Measurements from ENCODE around the gene CAPN2. TPM values are rescaled to one million over a fixed set of nuclear protein-coding genes. Genes with fewer than 3 reads are reported as not detected.

Gene CAPN2
- total RNA-seq, 1 donor from 2014 or later: 281 TPM

- DNase-seq (ENCODE audit: low read depth): no peak
- no peak overlapping the region for H3K4me3 ChIP-seq (ENCODE audit: low read depth, low read length)
- TF ChIP-seq, protein P1, sequence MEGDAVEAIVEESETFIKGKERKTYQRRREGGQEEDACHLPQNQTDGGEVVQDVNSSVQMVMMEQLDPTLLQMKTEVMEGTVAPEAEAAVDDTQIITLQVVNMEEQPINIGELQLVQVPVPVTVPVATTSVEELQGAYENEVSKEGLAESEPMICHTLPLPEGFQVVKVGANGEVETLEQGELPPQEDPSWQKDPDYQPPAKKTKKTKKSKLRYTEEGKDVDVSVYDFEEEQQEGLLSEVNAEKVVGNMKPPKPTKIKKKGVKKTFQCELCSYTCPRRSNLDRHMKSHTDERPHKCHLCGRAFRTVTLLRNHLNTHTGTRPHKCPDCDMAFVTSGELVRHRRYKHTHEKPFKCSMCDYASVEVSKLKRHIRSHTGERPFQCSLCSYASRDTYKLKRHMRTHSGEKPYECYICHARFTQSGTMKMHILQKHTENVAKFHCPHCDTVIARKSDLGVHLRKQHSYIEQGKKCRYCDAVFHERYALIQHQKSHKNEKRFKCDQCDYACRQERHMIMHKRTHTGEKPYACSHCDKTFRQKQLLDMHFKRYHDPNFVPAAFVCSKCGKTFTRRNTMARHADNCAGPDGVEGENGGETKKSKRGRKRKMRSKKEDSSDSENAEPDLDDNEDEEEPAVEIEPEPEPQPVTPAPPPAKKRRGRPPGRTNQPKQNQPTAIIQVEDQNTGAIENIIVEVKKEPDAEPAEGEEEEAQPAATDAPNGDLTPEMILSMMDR (conservative IDR thresholded peaks at IDR 0.05; ENCODE audit: low read depth, low read length): no peak
Observed at GRCh38 chr1:223756806-223757700, 44.7 kb downstream of the CAPN2 start.

GRCh38 chr1:223758734-223759133 is 46.4 kb downstream of the CAPN2 start:
- no peak for DNase-seq (ENCODE audit: low read depth)
- TF ChIP-seq, protein P1 (conservative IDR thresholded peaks at IDR 0.05; ENCODE audit: low read depth, low read length): no peak
- H3K4me3 ChIP-seq (ENCODE audit: low read depth, low read length): no peak overlapping the region

DNA sequence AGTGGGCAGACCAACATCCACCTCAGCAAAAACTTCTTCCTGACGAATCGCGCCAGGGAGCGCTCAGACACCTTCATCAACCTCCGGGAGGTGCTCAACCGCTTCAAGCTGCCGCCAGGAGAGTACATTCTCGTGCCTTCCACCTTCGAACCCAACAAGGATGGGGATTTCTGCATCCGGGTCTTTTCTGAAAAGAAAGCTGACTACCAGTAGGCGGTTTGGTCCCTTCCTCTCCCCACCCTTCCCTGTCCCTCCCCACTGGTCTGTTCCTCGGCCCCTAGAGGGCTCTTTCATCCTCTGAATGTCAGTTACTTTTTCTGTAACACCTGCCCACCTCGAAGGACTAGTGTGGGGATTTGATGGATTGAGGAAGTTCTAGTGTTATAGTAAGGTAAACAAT is 46.9 kb downstream of the CAPN2 start:
- TF ChIP-seq, protein P1 (conservative IDR thresholded peaks at IDR 0.05; ENCODE audit: low read depth, low read length): peak; percentile 11
- DNase-seq (ENCODE audit: low read depth): no peak

DNA sequence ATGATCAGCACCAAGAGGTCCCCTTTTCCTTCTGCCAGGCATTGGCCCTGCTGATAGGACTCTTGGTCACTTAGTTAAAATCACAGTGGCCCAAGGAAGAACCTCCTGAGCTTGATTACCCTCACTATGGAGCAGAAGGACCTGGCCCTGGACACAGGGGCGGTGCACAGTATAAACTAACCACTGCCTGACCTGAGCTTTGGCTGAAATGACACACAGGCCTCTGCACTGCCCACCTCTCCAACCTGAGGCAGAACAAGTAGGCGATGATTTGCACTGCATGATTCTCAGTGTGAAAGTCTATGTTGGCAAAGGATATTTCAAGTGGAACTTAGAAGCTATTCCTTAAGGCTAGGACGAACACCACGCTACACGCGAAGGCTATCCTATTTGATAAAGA is 48.5 kb downstream of the CAPN2 start:
- TF ChIP-seq, protein P1 (conservative IDR thresholded peaks at IDR 0.05; ENCODE audit: low read depth, low read length): no peak
- no peak for DNase-seq (ENCODE audit: low read depth)
- no peak overlapping the region for H3K4me3 ChIP-seq (ENCODE audit: low read depth, low read length)

More for the DNA sequence above, 46.9 kb downstream of the CAPN2 start:
- H3K4me3 ChIP-seq (ENCODE audit: low read depth, low read length): no peak overlapping the region

- no peak overlapping the region for H3K4me3 ChIP-seq (ENCODE audit: low read depth, low read length)
- no peak for DNase-seq (ENCODE audit: low read depth)
- TF ChIP-seq, protein P1 (conservative IDR thresholded peaks at IDR 0.05; ENCODE audit: low read depth, low read length): no peak
Observed at GRCh38 chr1:223761411-223761810, 49.1 kb downstream of the CAPN2 start.

GRCh38 chr1:223763251-223763650 is 50.9 kb downstream of the CAPN2 start:
- TF ChIP-seq, protein P1 (conservative IDR thresholded peaks at IDR 0.05; ENCODE audit: low read depth, low read length): no peak
- no peak for DNase-seq (ENCODE audit: low read depth)
- no peak overlapping the region for H3K4me3 ChIP-seq (ENCODE audit: low read depth, low read length)

DNA sequence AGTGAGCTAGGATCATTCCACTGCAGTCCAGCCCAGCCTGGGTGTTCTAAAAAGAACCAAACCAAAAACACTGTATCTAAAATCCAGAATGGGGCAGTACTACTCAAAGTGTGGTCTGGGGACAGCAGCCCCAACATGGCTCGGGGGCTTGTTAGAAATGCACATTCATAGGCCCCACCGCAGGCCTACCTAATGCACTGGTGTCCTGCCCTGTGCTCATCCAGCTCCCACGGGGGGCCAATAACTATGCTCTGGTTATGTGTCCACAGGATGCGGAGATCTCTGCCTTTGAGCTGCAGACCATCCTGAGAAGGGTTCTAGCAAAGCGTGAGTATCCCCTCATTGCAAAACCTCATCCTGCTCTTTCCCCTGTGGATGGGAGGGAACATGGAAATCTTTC is 51.5 kb downstream of the CAPN2 start:
- TF ChIP-seq, protein P1 (conservative IDR thresholded peaks at IDR 0.05; ENCODE audit: low read depth, low read length): no peak
- no peak for DNase-seq (ENCODE audit: low read depth)
- H3K4me3 ChIP-seq (ENCODE audit: low read depth, low read length): no peak overlapping the region

All from epithelial cell of proximal tubule (primary cell).